Coronary artery (tissue), 2 donors: Measurements from ENCODE around the gene ATP11A.

Experiments used
- DNase-seq: peaks from one replicate; pipeline ENCODE4 v3.0.0-alpha.2; 2017; ENCODE audit warnings: low spot score
- H3K27ac ChIP-seq, 2 donors: fragments of 200-600 bp; sonication (generic); one replicate each; pipeline ENCODE4 v1.5.1; 2016 to 2019
- H3K4me3 ChIP-seq: fragments of 200-600 bp; sonication (generic); 2 replicates; pipeline ENCODE4 v1.5.1; 2016; ENCODE audit warnings: mild to moderate bottlenecking, moderate library complexity
- CTCF ChIP-seq: fragments of 200-600 bp; sonication (generic); IDR thresholded peaks from one replicate; pipeline ENCODE4 v1.5.1; 2019; ENCODE audit warnings: antibody characterized with exemption

Gene ATP11A

GRCh38 chr13:112908342-112908741 is 218.5 kb downstream of the ATP11A start:
- DNase-seq, result no peak
- no peak overlapping the region for H3K27ac ChIP-seq
- no peak overlapping the region for H3K4me3 ChIP-seq
- TF ChIP-seq CTCF, result no peak

- no peak overlapping the region for H3K4me3 ChIP-seq
- H3K27ac ChIP-seq, result no peak overlapping the region
- no peak for DNase-seq
- TF ChIP-seq CTCF, result no peak
These were observed 220.2 kb downstream of the ATP11A start for GRCh38 chr13:112910016-112910415.

GRCh38 chr13:112910616-112911280 is 220.9 kb downstream of the ATP11A start:
- H3K4me3 ChIP-seq, result no peak overlapping the region
- DNase-seq, result no peak
- no peak overlapping the region for H3K27ac ChIP-seq
- no peak for TF ChIP-seq CTCF

GRCh38 chr13:112911285-112911701 is 221.5 kb downstream of the ATP11A start:
- H3K4me3 ChIP-seq, result no peak overlapping the region
- no peak for DNase-seq
- H3K27ac ChIP-seq, result no peak overlapping the region
- no peak for TF ChIP-seq CTCF

GRCh38 chr13:112911883-112912282 is 222.0 kb downstream of the ATP11A start:
- no peak for TF ChIP-seq CTCF
- H3K27ac ChIP-seq, result no peak overlapping the region
- H3K4me3 ChIP-seq, result no peak overlapping the region
- DNase-seq, result no peak

GRCh38 chr13:112912726-112913440 is 223.0 kb downstream of the ATP11A start:
- no peak for TF ChIP-seq CTCF
- DNase-seq, result no peak
- Histone ChIP-seq H3K27ac (no peak overlapping the region), H3K4me3 (no peak overlapping the region)

GRCh38 chr13:112916296-112916695 is 226.5 kb downstream of the ATP11A start:
- no peak overlapping the region for H3K27ac ChIP-seq
- no peak for DNase-seq
- no peak overlapping the region for H3K4me3 ChIP-seq
- no peak for TF ChIP-seq CTCF
